Left forelimb (tissue), 1 donor: ENCODE results near the gene C3orf18.

Experiments
- DNase-seq: peaks from one replicate; pipeline ENCODE4 v3.0.0-alpha.2; 2018; ENCODE audit warnings: low spot score

C3orf18 gene

GRCh38 chr3:50551054-50551659 is 16.4 kb downstream of the C3orf18 start:
- no peak for DNase-seq

- DNase-seq, result peak; percentile 78
These were observed 17.3 kb downstream of the C3orf18 start for GRCh38 chr3:50550079-50550736.

- no peak for DNase-seq
These were observed 18.3 kb downstream of the C3orf18 start for GRCh38 chr3:50549226-50549625.

DNA sequence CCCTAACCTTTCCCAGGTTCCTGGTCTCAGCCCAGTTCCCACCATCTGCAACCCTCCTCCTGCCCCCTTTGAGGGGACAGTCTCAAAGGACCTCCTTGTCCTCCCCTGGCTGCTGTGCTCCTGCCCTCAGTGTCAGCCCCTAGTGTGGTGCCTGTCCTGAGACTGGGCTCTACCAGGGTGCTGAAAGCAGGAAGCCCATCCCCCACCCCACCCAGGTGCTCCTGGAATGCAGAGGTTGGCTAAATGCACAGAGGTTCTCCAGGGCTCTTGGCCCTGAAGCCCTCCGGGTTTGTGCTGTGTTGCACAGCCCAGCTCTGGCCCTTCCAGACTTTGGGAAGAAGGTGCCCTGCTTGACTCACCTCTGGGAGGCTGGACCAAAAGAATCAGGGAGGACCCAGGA is 21.8 kb downstream of the C3orf18 start:
- no peak for DNase-seq

GRCh38 chr3:50542177-50543034 is 25.1 kb downstream of the C3orf18 start:
- peak; percentile 81 for DNase-seq

- no peak for DNase-seq
These were observed 27.9 kb downstream of the C3orf18 start for GRCh38 chr3:50539356-50540286.

GRCh38 chr3:50537421-50538129 is 30.0 kb downstream of the C3orf18 start:
- DNase-seq, result no peak

GRCh38 chr3:50536471-50537180 is 30.9 kb downstream of the C3orf18 start:
- DNase-seq, result no peak

DNA sequence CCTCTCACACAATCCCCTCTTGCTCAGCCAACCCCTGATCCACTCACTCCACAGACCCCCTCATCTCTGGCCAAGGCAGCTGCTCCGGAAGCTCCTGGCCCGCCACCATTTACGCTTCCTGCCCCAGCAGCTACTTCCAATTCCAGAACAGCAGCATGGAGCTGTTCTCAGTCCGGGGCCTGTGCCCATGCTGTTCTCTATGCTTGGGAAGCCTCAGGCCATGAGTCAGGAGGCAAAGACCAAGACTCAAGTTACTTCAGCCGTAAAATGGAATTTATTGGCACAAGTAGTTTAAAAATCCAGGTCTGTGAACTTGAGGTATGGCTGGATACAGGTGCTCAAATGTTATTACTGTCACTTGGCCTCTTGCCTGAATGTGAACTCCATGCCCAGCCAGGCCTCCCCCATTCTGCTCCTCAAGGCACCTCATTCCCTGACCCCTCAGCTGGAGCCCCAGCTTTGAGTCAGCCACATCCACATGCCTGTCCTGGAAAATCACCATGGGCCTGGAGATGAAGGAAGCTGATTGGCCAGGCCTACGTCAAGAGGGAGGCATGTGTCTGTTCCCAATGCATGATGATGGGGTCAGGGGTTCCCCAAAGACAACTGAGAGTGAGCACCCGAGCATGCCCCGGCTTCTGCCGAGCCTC is 32.7 kb downstream of the C3orf18 start:
- no peak for DNase-seq

GRCh38 chr3:50533807-50534461 is 33.6 kb downstream of the C3orf18 start:
- no peak for DNase-seq

GRCh38 chr3:50533316-50533715 is 34.2 kb downstream of the C3orf18 start:
- DNase-seq, result no peak

DNA sequence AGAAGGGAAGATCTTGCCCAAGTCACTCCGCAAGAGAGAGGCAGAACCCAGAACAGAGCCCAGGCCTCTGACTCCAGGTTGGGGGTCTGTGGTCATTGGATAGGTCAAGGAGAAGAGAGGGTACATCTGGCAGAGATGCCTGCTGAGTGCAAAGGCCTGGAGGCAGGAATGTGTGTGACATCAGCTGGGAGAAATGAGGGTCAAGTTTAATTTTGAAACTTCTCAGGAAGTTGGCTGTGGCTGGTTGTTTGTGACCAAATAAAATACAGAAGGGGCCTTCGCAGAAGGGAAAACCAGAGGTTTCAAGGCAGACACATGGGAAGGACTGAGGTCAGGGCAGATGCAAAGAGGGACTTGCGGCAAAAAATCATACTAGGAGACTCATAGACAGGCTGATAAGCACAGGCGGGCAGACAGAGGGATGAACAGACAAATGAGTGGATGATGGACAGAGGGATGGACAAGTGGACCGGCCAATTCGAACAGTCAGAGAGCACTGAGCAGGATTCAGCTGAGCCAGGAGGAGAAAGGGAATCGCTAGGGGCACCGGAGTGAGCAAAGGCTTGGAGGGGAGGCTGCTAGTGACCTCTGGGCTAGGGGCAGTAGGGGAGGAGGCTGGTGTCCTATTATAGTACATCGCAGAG is 35.4 kb downstream of the C3orf18 start:
- no peak for DNase-seq

DNA sequence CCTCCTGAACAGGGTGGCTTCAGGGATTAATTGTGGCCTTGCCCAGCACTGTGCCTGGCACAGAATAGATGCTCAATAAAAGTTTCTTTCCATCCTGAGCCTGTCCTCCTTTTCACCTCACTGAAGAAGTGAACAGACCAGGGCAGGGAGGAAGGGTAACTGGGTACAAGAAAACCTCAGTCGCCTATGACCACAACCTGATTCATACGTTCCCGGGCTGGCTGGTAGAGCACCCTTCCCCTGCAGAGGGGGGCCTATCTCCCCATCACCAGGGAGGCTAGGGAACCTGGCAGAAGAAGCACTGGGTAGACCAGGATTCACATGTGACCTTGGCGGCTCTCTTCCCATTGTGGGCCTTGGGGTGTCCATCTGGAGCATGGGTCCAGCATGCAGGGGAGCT is 36.3 kb downstream of the C3orf18 start:
- DNase-seq, result no peak

GRCh38 chr3:50530001-50530970 is 37.3 kb downstream of the C3orf18 start:
- no peak for DNase-seq

- no peak for DNase-seq
These were observed 41.6 kb downstream of the C3orf18 start for GRCh38 chr3:50525987-50526386.

DNA sequence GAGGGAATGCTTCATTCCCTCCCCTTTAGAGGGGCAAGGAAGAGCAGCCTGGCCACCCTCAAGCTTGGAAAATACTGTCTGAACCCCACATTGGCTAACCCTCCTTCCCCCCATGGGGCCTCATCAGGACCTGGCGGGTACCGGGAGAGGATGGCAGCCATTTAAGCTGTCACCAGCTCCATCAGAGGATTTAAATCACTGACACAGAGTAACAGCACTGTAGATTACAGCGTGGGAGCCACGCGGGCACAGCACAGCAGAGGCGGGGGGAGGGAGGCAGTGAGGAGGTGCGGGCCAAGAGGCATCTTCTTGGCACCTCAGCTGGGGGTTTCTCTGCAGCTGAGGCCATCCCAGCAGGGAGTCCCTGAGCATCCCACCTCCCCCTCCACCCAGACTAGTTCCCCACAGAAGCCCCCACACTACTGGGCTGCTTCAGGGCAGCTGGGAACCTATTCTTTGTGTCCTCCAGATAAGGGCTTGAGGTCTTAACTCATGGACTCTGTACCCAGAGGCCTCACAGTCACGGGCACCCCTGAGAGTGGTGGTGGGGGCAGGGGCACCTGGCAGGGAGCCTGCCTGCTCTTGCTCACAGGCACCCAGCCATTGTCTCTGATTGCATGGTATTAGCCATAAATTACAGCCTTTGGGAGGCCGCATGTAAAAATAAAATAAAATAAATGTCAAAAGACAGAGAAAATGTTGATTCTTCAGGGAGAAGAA is 42.2 kb downstream of the C3orf18 start:
- DNase-seq, result no peak

- no peak for DNase-seq
These were observed 42.8 kb downstream of the C3orf18 start for GRCh38 chr3:50524746-50525145.
